Measurements from ENCODE around the gene ADGRE1.
"Not testable (repeated sequence)": the region's sequence is repeated elsewhere in the genome, so short reads cannot be mapped to it uniquely, and the experiment has no call there.

Gene ADGRE1

DNA sequence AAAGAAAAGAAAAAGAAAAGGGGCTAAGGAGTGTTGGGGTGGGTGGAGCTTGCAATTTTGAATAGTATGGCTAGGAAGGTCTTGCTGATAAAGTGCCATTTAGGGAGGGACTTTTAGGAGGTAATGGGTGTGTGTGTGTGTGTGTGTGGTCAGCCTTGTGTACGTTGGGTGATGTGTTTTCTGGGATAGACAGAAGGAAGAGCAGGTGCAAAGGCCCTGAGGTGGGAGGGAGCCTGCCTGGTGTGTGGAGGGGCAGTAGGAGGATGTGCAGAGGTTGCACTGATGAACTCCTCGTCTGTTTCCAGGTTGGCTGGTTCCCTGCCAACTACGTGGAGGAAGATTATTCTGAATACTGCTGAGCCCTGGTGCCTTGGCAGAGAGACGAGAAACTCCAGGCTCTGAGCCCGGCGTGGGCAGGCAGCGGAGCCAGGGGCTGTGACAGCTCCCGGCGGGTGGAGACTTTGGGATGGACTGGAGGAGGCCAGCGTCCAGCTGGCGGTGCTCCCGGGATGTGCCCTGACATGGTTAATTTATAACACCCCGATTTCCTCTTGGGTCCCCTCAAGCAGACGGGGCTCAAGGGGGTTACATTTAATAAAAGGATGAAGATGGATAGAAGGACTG, 30.5 kb upstream of the ADGRE1 start:
- TF ChIP-seq FOXA1 (IDR thresholded peaks at IDR 0.05) (no peak), CTBP1 (IDR thresholded peaks at IDR 0.05; ENCODE audit: borderline replicate concordance) (no peak)
- CTCF ChIA-PET: no interaction called here
- POLR2A ChIA-PET: no interaction called here
- no peak for DNase-seq (ENCODE audit: extremely low spot score)

DNA sequence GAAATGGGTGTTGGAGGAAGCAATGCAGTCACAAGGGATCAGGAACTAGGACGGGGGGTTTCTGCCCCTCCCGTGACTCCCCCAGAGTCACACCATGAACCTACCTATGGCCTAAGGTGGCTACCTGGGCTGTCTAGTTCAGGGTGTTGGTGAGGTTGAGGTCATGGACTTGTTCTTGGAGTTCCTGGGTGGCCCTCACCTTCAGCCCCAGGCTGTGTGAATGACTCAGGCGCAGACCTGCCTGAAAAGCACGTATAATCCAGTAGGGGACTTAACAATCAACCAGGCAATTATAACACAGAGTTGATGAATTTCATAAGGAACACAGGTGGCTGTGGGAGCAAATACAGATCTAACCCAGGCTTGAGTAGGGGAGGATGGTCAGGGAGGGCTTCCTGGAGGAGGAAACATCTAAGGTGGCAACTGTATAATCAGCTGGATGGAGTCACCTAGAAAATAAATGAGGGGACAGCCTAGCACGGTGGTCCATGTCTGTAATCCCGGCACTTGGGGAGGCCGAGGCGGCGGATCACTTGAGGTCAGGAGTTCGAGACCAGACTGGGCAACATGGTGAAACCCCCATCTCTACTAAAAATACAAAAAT, 25.6 kb upstream of the ADGRE1 start:
- no peak for DNase-seq (ENCODE audit: extremely low spot score)
- CTCF ChIA-PET: interaction anchor here (0.7 kb wide), 1 partner anchor 15 kb away, joined by 3 read pairs; no protein-coding TSS in a partner anchor
- TF ChIP-seq FOXA1 (IDR thresholded peaks at IDR 0.05): no peak
- TF ChIP-seq NFRKB (IDR thresholded peaks at IDR 0.05): no peak
- no peak for TF ChIP-seq SUZ12 (IDR thresholded peaks at IDR 0.05)
- TF ChIP-seq, protein P1, sequence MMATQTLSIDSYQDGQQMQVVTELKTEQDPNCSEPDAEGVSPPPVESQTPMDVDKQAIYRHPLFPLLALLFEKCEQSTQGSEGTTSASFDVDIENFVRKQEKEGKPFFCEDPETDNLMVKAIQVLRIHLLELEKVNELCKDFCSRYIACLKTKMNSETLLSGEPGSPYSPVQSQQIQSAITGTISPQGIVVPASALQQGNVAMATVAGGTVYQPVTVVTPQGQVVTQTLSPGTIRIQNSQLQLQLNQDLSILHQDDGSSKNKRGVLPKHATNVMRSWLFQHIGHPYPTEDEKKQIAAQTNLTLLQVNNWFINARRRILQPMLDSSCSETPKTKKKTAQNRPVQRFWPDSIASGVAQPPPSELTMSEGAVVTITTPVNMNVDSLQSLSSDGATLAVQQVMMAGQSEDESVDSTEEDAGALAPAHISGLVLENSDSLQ (IDR thresholded peaks at IDR 0.05): no peak
- TF ChIP-seq ARNT (IDR thresholded peaks at IDR 0.05): no peak
- no peak for TF ChIP-seq SP1 (IDR thresholded peaks at IDR 0.05)
- no peak for TF ChIP-seq FOXK2 (IDR thresholded peaks at IDR 0.05)
- TF ChIP-seq LEF1 (IDR thresholded peaks at IDR 0.05; ENCODE audit: borderline replicate concordance): no peak
- TF ChIP-seq L3MBTL2 (conservative IDR thresholded peaks at IDR 0.05): no peak
- TF ChIP-seq FOXM1 (IDR thresholded peaks at IDR 0.05; ENCODE audit: borderline replicate concordance): no peak
- POLR2A ChIA-PET: interaction anchor here (1.0 kb wide), 1 partner anchor 124 kb away, joined by 4 read pairs; the partner anchor contains the start of gene GPR108

DNA sequence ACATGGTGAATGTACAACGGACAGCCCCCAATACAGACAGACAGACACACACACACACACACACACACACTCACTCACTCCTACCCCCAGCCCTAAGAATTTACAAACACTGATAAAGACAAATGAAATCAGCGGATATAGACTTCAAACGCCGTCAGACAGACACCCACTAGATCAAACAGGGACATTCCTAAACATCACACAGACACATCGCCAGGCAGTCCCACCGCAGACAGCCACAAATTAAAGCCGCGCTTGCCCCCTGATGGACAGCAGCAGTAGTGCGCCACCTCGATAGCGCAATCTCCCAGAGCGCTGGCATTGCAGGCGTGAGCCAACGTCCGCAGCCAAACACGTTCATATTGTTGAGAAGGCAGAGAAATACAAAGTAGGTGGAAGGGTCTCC, 24.7 kb upstream of the ADGRE1 start:
- POLR2A ChIA-PET: interaction anchor here (1.0 kb wide), 1 partner anchor 125 kb away, joined by 4 read pairs; the partner anchor contains the start of gene GPR108
- CTCF ChIA-PET: interaction anchor here (0.6 to 1.3 kb wide), 5 partner anchors 18 to 458 kb away, joined by 3 to 7 read pairs (median 5); no protein-coding TSS in a partner anchor
- DNase-seq (ENCODE audit: extremely low spot score): peak; percentile 81
- TF ChIP-seq LEF1 (IDR thresholded peaks at IDR 0.05; ENCODE audit: borderline replicate concordance): no peak
- TF ChIP-seq, protein P1 (IDR thresholded peaks at IDR 0.05): peak; percentile 85

DNA sequence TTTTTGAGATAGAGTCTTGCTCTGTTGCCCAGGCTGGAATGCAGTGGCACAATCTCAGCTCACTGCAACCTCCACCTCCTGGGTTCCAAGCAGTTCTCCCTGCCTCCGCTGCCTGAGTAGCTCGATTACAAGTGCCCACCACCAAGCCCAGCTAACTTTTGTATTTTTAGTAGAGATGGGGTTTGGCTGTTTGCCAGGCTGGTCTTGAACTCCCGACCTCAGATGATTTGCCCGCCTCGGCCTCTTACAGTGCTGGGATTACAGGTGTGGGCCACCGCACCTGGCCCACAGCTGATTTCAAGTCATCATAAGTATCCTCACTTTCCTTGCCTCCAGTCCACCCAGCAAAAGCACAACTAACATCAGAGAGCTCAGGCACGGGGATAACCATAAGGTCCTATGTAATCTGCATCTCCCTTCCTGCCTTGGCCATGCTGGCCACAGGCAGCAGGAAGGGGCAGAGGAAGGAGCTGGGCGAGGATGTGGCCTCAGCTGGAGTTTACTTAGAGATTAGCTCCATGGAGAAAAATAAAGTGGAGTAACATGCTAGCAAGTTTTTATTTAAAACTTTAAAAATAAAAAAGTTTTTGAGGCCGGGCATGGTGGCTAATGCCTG, 22.9 kb upstream of the ADGRE1 start:
- no peak for TF ChIP-seq CTBP1 (IDR thresholded peaks at IDR 0.05; ENCODE audit: borderline replicate concordance)
- ChIA-PET POLR2A (interaction anchor here (1.2 kb wide), 1 partner anchor 128 kb away, joined by 5 read pairs; no protein-coding TSS in a partner anchor), CTCF (interaction anchor here (1.1 to 1.3 kb wide), 2 partner anchors 20 to 126 kb away, joined by 3 to 7 read pairs; no protein-coding TSS in a partner anchor)
- DNase-seq (ENCODE audit: extremely low spot score): no peak

DNA sequence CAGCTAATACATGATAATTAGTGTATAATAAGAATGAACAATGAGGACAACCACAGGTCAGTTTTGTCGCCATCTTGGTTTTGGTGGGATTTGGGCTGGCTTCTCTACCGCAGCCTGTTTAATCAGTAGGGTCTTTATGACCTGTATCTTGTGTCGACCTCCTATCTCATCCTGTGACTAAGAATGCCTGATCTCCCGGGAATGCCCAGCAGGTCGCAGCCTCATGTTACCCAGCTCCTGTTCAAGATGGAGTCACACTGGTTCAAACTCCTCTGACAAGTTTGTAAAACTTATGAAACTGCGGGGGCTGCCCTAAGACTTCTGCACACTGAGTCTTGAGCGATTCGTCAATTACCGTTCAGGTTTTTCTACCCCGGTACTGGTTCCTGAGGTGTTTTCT, 21.5 kb upstream of the ADGRE1 start:
- no peak for TF ChIP-seq TARDBP (IDR thresholded peaks at IDR 0.05)
- no peak for TF ChIP-seq FOXK2 (IDR thresholded peaks at IDR 0.05)
- TF ChIP-seq FOXA1 (IDR thresholded peaks at IDR 0.05): no peak
- no peak for TF ChIP-seq LEF1 (IDR thresholded peaks at IDR 0.05; ENCODE audit: borderline replicate concordance)
- no peak for TF ChIP-seq FOXM1 (IDR thresholded peaks at IDR 0.05; ENCODE audit: borderline replicate concordance)
- no peak for TF ChIP-seq ARNT (IDR thresholded peaks at IDR 0.05)
- TF ChIP-seq SUZ12 (IDR thresholded peaks at IDR 0.05): no peak
- no peak for TF ChIP-seq SP1 (IDR thresholded peaks at IDR 0.05)
- ChIA-PET POLR2A (no interaction called here), CTCF (interaction anchor here (0.6 to 0.9 kb wide), 2 partner anchors 19 to 523 kb away, joined by 3 read pairs; no protein-coding TSS in a partner anchor)
- DNase-seq (ENCODE audit: extremely low spot score): no peak

DNA sequence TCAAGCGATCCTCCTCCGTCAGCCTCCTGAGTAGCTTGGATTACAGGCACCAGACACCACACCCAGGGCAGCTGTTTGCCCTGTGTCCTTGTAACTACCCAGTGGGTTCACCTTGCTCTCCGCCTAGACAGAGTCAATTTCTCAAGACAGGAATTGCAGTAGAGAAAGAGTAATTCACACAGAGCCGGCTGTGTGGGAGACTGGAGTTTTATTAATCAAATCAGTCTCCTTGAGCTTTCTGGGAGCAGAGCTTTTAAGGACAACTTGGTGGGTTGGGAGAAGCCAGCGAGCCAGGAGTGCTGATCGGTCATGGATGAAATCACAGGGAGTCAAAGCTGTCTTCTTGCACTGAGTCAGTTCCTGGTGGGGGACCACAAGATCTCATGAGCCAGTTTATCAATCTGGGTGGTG, 20.6 kb upstream of the ADGRE1 start:
- POLR2A ChIA-PET: no interaction called here
- no peak for TF ChIP-seq SP1 (IDR thresholded peaks at IDR 0.05)
- no peak for TF ChIP-seq FOXM1 (IDR thresholded peaks at IDR 0.05; ENCODE audit: borderline replicate concordance)
- no peak for TF ChIP-seq NFRKB (IDR thresholded peaks at IDR 0.05)
- no peak for TF ChIP-seq ZNF384 (IDR thresholded peaks at IDR 0.05)
- no peak for TF ChIP-seq FOXA1 (IDR thresholded peaks at IDR 0.05)
- no peak for TF ChIP-seq SUZ12 (IDR thresholded peaks at IDR 0.05)
- TF ChIP-seq, protein P1 (IDR thresholded peaks at IDR 0.05): no peak
- no peak for TF ChIP-seq FOXK2 (IDR thresholded peaks at IDR 0.05)
- TF ChIP-seq TARDBP (IDR thresholded peaks at IDR 0.05): no peak
- TF ChIP-seq BHLHE40 (IDR thresholded peaks at IDR 0.05; ENCODE audit: borderline replicate concordance): no peak
- TF ChIP-seq ARNT (IDR thresholded peaks at IDR 0.05): no peak
- TF ChIP-seq LEF1 (IDR thresholded peaks at IDR 0.05; ENCODE audit: borderline replicate concordance): no peak
- no peak for DNase-seq (ENCODE audit: extremely low spot score)
- CTCF ChIA-PET: interaction anchor here (0.7 to 0.9 kb wide), 2 partner anchors 20 to 343 kb away, joined by 3 read pairs; no protein-coding TSS in a partner anchor

DNA sequence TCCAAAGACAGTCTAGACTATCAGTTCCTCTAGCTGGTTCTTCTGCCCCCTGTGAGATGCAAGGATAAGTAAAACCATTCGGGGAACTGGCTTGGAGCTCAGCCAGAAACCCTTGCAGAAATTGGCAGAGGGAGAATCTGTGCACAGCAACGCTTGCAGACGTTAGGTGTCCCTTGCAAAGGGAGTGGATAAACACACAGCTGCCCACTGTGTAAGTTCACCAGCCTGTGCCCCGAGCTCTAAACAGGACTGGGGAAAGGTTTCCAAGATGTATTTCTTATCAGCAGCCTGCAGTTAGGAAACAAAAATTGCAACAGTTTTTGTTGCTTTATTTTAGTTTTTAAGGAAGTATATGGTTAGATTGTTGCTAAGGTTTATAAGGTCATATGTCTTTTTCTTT, 19.0 kb upstream of the ADGRE1 start:
- TF ChIP-seq SP1 (IDR thresholded peaks at IDR 0.05) (no peak), CTBP1 (IDR thresholded peaks at IDR 0.05; ENCODE audit: borderline replicate concordance) (no peak)
- ChIA-PET CTCF (no interaction called here), POLR2A (no interaction called here)
- DNase-seq (ENCODE audit: extremely low spot score): no peak

DNA sequence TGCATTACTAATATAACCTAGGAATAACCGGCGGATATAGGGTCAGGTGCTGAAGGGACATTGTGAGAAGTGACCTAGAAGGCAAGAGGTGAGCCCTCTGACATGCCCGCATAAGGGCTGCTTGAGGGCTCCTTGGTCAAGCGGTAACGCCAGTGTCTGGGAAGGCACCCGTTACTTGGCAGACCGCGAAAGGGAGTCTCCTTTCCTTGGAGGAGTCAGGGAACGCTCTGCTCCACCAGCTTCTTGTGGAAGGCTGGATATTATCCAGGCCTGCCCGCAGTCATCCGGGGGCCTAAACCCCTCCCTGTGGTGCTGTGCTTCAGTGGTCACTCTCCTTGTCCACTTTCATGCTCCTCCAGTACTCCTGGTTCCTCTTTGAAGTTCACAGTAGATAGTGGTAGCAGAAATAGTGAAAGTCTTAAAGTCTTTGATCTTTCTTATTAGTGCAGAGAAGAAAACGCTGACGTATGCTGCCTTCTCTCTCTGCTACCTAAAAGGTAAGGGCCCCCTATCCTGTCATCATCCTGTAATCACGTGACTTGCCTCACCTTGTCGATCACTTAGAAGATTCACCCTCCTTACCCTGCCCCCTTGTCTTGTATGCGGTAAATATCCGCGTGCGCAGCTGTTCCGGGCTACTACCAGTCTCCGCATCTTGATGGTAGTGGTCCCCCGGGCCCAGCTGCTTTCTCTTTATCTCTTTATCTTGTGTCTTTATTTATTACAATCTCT, 18.1 kb upstream of the ADGRE1 start:
- DNase-seq (ENCODE audit: extremely low spot score); POLR2A ChIA-PET: not testable (repeated sequence)
- CTCF ChIA-PET: interaction anchor here (0.6 kb wide), 1 partner anchor 219 kb away, joined by 3 read pairs; no protein-coding TSS in a partner anchor

Measured in HEK293T (cell line).